GM23248 (cell line): ENCODE data around the gene SH3RF1. TPM values are rescaled to one million over a fixed set of nuclear protein-coding genes. Genes with fewer than 3 reads are reported as not detected.

Source experiments
- DNase-seq: peaks from one replicate; pipeline ENCODE4 v3.0.0-alpha.2; 2015
- H2AFZ ChIP-seq: fragments of 200-600 bp; sonication (generic); 2 replicates; pipeline ENCODE4 v1.6.1; 2016; ENCODE audit warnings: antibody characterized with exemption
- H3F3A ChIP-seq: fragments of 200-600 bp; sonication (generic); 2 replicates; pipeline ENCODE4 v1.6.1; 2016; ENCODE audit warnings: mild to moderate bottlenecking, antibody characterized with exemption, mixed run types; ENCODE audit not compliant: insufficient read depth
- H3K27ac ChIP-seq: fragments of 200-600 bp; sonication (generic); 2 replicates; pipeline ENCODE4 v1.5.1; 2016; ENCODE audit warnings: mild to moderate bottlenecking
- H3K27me3 ChIP-seq: fragments of 200-600 bp; sonication (generic); replicated peaks from 2 replicates; pipeline ENCODE4 v1.6.1; 2016; ENCODE audit warnings: mild to moderate bottlenecking; ENCODE audit not compliant: insufficient read depth
- H3K36me3 ChIP-seq: fragments of 200-600 bp; sonication (generic); 2 replicates; pipeline ENCODE4 v1.6.1; 2016; ENCODE audit warnings: low read depth, mild to moderate bottlenecking
- H3K4me1 ChIP-seq: fragments of 200-600 bp; sonication (generic); 2 replicates; pipeline ENCODE4 v1.6.1; 2016; ENCODE audit warnings: mild to moderate bottlenecking; ENCODE audit not compliant: insufficient read depth
- H3K4me2 ChIP-seq: fragments of 200-600 bp; sonication (generic); one replicate; pipeline ENCODE4 v1.6.1; 2016; ENCODE audit warnings: mild to moderate bottlenecking; ENCODE audit not compliant: unreplicated experiment
- H3K4me3 ChIP-seq: fragments of 200-600 bp; sonication (generic); 2 replicates; pipeline ENCODE4 v1.5.1; 2016; ENCODE audit warnings: mild to moderate bottlenecking
- H3K79me2 ChIP-seq: fragments of 200-600 bp; sonication (generic); 2 replicates; pipeline ENCODE4 v1.6.1; 2016; ENCODE audit warnings: mild to moderate bottlenecking; ENCODE audit not compliant: insufficient read depth
- H3K9ac ChIP-seq: fragments of 200-600 bp; sonication (generic); 2 replicates; pipeline ENCODE4 v1.6.1; 2016; ENCODE audit warnings: mild to moderate bottlenecking
- H3K9me2 ChIP-seq: fragments of 200-600 bp; sonication (generic); 2 replicates; pipeline ENCODE4 v1.6.1; 2016; ENCODE audit warnings: mixed run types, mild to moderate bottlenecking, moderate library complexity; ENCODE audit not compliant: insufficient read depth
- H3K9me3 ChIP-seq: fragments of 200-600 bp; sonication (generic); one replicate; pipeline ENCODE4 v1.6.1; 2017; ENCODE audit warnings: low read depth
- H4K20me1 ChIP-seq: fragments of 200-600 bp; sonication (generic); 2 replicates; pipeline ENCODE4 v1.6.0; 2016; ENCODE audit not compliant: insufficient read depth
- EZH2 ChIP-seq: fragments of 200-600 bp; sonication (generic); IDR thresholded peaks from 2 replicates; pipeline ENCODE4 v1.6.1; 2018; ENCODE audit warnings: antibody characterized with exemption, mild to moderate bottlenecking; ENCODE audit not compliant: insufficient read depth, poor library complexity, severe bottlenecking
- EZH2phosphoT487 ChIP-seq: fragments of 200-600 bp; sonication (generic); IDR thresholded peaks from 2 replicates; pipeline ENCODE4 v1.6.1; 2018; ENCODE audit warnings: antibody characterized with exemption, moderate library complexity, mild to moderate bottlenecking, low read depth; ENCODE audit not compliant: insufficient read depth
- WGBS, 2 experiments: methylation state at CpG; one replicate each; pipeline ENCODE4 v1.1.6; 2015 to 2017; ENCODE audit warnings: low lambda C conversion rate in 2 of 2, low coverage in 1 of 2; ENCODE audit errors: missing lambda C conversion rate in 2 of 2; 5-methylcytosine and 5-hydroxymethylcytosine counted together
- in situ Hi-C: fragments of 300-500 bp; cut with MboI; formaldehyde crosslinking; loops from 2 replicates; pipeline ENCODE4 v1.15.0; 2020
- polyA plus RNA-seq: library from polyadenylated mRNA; unstranded; fragments of >200 nt; fragmentation: Nextera tagmentation; extraction: Ambion mirVana; gene quantifications from 2 replicates; pipeline ENCODE4 v1.2.1, GENCODE V29; 2016
- total RNA-seq: library from RNA; depleted of rRNA; stranded (reverse); fragments of >200 nt; shearing (Covaris generic); gene quantifications from 2 replicates; pipeline ENCODE4 v1.2.3, GENCODE V29; 2014

SH3RF1 gene
- total and polyA plus RNA-seq, 2 experiments from 2014 or later: 28.3 to 55.5 TPM

DNA sequence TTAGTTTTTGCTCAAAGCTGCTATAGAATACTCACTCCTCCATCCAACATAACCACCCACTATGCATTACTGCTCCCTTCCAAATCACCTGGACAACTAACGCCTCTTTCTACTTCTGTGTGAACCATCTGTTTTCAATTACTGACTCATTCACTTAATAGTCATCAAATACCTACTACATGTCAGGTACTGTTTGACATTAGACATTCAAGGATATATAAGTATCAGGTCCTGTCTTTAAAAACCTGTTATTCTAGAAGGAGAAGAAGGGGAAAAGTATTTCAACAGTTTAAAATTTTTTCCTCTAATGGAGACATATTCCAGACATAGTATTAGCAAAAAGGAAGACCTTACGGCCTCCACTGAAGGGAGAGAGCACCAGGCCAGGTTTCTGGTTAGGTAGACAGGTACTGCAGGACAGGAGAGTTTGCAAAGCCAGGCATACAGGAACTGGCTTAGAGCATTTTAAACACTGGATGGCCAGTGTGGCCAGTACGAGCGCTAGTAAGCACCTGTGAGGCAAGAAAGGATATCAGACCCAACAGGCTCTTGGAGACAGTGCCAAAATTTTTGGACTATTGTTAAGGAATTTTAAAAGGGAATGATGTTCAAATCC, 39.0 kb downstream of the SH3RF1 start:
- H3K9me2 ChIP-seq: no peaks in the 10 kb centered on the region
- no peaks in the 10 kb centered on the region for H3K27me3 ChIP-seq
- in situ Hi-C loops: no loop called here
- H3K27ac ChIP-seq: no peak overlapping the region
- peaks cover 96% of the 10 kb centered on the region for H3K79me2 ChIP-seq
- no peak overlapping the region for H3K4me3 ChIP-seq
- peaks cover 51% of the 10 kb centered on the region for H3F3A ChIP-seq
- no peak overlapping the region for H3K9ac ChIP-seq
- TF ChIP-seq EZH2phosphoT487 (no peak), EZH2 (no peak)
- DNase-seq: no peak
- WGBS, 2 experiments: 85 to 91% methylated on average over 4 of the region's 4 CpGs
- H3K9me3 ChIP-seq: no peaks in the 10 kb centered on the region
- H2AFZ ChIP-seq: no peak overlapping the region
- H4K20me1 ChIP-seq: peaks cover 18% of the 10 kb centered on the region
- peaks cover 11% of the 10 kb centered on the region; the same call in 1 of the 2 replicates for H3K36me3 ChIP-seq
- H3K4me1 ChIP-seq: peaks cover 58% of the 10 kb centered on the region
- H3K4me2 ChIP-seq: no peak overlapping the region

GRCh38 chr4:169229571-169230028, 41.2 kb downstream of the SH3RF1 start:
- Histone ChIP-seq H3K36me3 (peaks cover 14% of the 10 kb centered on the region; the same call in 1 of the 2 replicates), H2AFZ (no peak overlapping the region), H3K27me3 (no peaks in the 10 kb centered on the region), H3F3A (peaks cover 68% of the 10 kb centered on the region), H3K9me3 (no peaks in the 10 kb centered on the region), H3K4me3 (peak overlapping the region; percentile 30; the same call in 1 of the 2 replicates), H3K9ac (peak overlapping the region; percentile 33), H3K4me2 (peak overlapping the region; percentile 61), H3K9me2 (no peaks in the 10 kb centered on the region), H4K20me1 (peaks cover 6% of the 10 kb centered on the region; the same call in 1 of the 2 replicates), H3K79me2 (peaks cover 93% of the 10 kb centered on the region), H3K4me1 (peaks cover 63% of the 10 kb centered on the region), H3K27ac (peak overlapping the region; percentile 78)
- in situ Hi-C loops: no loop called here
- TF ChIP-seq EZH2 (no peak), EZH2phosphoT487 (no peak)
- WGBS, 2 experiments: 7 to 8% methylated on average over 6 of the region's 6 CpGs
- DNase-seq: peak; percentile 95

- H3K9me2 ChIP-seq: no peaks in the 10 kb centered on the region
- in situ Hi-C loops: no loop called here
- H3K9ac ChIP-seq: no peak overlapping the region
- no peaks in the 10 kb centered on the region for H4K20me1 ChIP-seq
- H3K9me3 ChIP-seq: no peaks in the 10 kb centered on the region
- peaks cover 64% of the 10 kb centered on the region for H3K4me1 ChIP-seq
- 94 to 100% methylated on average over 1 of the region's 1 CpG for WGBS, 2 experiments
- TF ChIP-seq EZH2: no peak
- TF ChIP-seq EZH2phosphoT487: no peak
- no peak overlapping the region for H2AFZ ChIP-seq
- no peaks in the 10 kb centered on the region for H3K27me3 ChIP-seq
- no peak overlapping the region for H3K4me3 ChIP-seq
- DNase-seq: no peak
- peaks cover 81% of the 10 kb centered on the region for H3F3A ChIP-seq
- no peak overlapping the region for H3K27ac ChIP-seq
- H3K79me2 ChIP-seq: peaks cover 93% of the 10 kb centered on the region
- H3K36me3 ChIP-seq: peaks cover 14% of the 10 kb centered on the region; the same call in 1 of the 2 replicates
- H3K4me2 ChIP-seq: no peak overlapping the region
Observed at GRCh38 chr4:169228076-169228475, 42.7 kb downstream of the SH3RF1 start.

- no peaks in the 10 kb centered on the region for H4K20me1 ChIP-seq
- peaks cover 8% of the 10 kb centered on the region; the same call in 1 of the 2 replicates for H3K36me3 ChIP-seq
- H3K9me2 ChIP-seq: no peaks in the 10 kb centered on the region
- H3K9ac ChIP-seq: no peak overlapping the region
- peaks cover 93% of the 10 kb centered on the region for H3K79me2 ChIP-seq
- peaks cover 64% of the 10 kb centered on the region for H3K4me1 ChIP-seq
- in situ Hi-C loops: no loop called here
- H3K4me3 ChIP-seq: 0 out of 2 replicates have a peak overlapping the region, but pooled peaks have one; percentile 42
- TF ChIP-seq EZH2: no peak
- TF ChIP-seq EZH2phosphoT487: no peak
- peaks cover 86% of the 10 kb centered on the region for H3F3A ChIP-seq
- H2AFZ ChIP-seq: no peak overlapping the region
- DNase-seq: no peak
- no peaks in the 10 kb centered on the region for H3K27me3 ChIP-seq
- H3K27ac ChIP-seq: peak overlapping the region; percentile 87
- peak overlapping the region; percentile 64 for H3K4me2 ChIP-seq
- no peaks in the 10 kb centered on the region for H3K9me3 ChIP-seq
Observed at GRCh38 chr4:169226565-169226964, 44.2 kb downstream of the SH3RF1 start.
